ELF-1 (cell line): ENCODE data around the gene ISG20.
A peak's percentile ranks its signal among the peaks of the same experiment; 100 is the strongest.

ENCODE experiments used
- DNase-seq: peaks from one replicate; pipeline ENCODE4 v3.0.0-alpha.2; 2016; ENCODE audit warnings: low read depth, low spot score

ISG20 gene

GRCh38 chr15:88638626-88639372 lies at the start of gene ISG20:
Gene ISG20, plus strand, starts transcription at chr15:88639016. Its CDS starts 351 bp downstream, at chr15:88639367.
- DNase-seq: peak; percentile 96

- DNase-seq: no peak
These were observed 48.1 kb upstream of the ISG20 start for GRCh38 chr15:88590759-88591158.

GRCh38 chr15:88591384-88591783 lies 47.4 kb upstream of the ISG20 start:
- no peak for DNase-seq

- DNase-seq: no peak
These were observed 34.9 kb upstream of the ISG20 start for GRCh38 chr15:88603885-88604284.

- no peak for DNase-seq
These were observed 34.2 kb upstream of the ISG20 start for GRCh38 chr15:88604381-88605188.

- DNase-seq: peak; percentile 83
These were observed 33.4 kb upstream of the ISG20 start for GRCh38 chr15:88605189-88606069.

GRCh38 chr15:88606070-88606794 lies 32.6 kb upstream of the ISG20 start:
- no peak for DNase-seq

- no peak for DNase-seq
These were observed 30.9 kb upstream of the ISG20 start for GRCh38 chr15:88607951-88608350.

GRCh38 chr15:88608607-88609181 lies 30.1 kb upstream of the ISG20 start:
- DNase-seq: no peak

GRCh38 chr15:88609344-88610090 lies 29.3 kb upstream of the ISG20 start:
- no peak for DNase-seq

- peak; percentile 59 for DNase-seq
These were observed 28.1 kb upstream of the ISG20 start for GRCh38 chr15:88610701-88611231.

GRCh38 chr15:88612186-88612796 lies 26.5 kb upstream of the ISG20 start:
- no peak for DNase-seq

- DNase-seq: peak; percentile 86
These were observed 25.5 kb upstream of the ISG20 start for GRCh38 chr15:88613074-88613944.

- DNase-seq: no peak
These were observed 23.3 kb upstream of the ISG20 start for GRCh38 chr15:88615303-88616107.

GRCh38 chr15:88616240-88616639 lies 22.6 kb upstream of the ISG20 start:
- no peak for DNase-seq

- no peak for DNase-seq
These were observed 21.6 kb upstream of the ISG20 start for GRCh38 chr15:88617031-88617722.

- DNase-seq: no peak
These were observed 21.0 kb upstream of the ISG20 start for GRCh38 chr15:88617790-88618189.
